Hematopoietic multipotent progenitor cell treated with erythropoietin and hydrocortisone succinate and interleukin-3 and kit ligand, for 15 days (in vitro differentiated cells): ENCODE measurements around the gene SPDEF.

Source experiments
- DNase-seq: peaks from one replicate; pipeline ENCODE4 v3.0.0-alpha.2; 2015; ENCODE audit warnings: low spot score

The SPDEF gene

GRCh38 chr6:34514593-34515472, 41.3 kb downstream of the SPDEF start:
- DNase-seq: no peak

GRCh38 chr6:34514112-34514511, 42.0 kb downstream of the SPDEF start:
- DNase-seq: no peak

DNA sequence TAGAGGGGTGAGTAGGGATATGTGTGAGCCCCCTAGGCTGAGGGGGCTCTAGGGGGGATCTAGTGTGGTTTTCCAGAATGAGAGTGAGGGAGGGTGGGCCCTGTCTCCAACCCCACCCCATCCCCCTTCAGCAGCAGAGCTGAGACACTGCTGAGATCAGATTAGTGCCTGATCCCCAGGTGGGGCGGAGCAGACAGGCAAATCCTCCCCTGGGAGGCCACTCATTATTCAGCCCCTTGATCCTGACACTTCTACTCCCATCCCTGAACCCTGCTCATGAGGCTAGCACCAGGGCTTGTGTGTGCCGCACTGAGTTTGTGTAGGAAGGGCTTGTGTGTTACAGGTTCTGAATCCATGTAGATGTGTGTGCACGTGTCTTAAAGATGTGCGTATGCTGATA, 42.5 kb downstream of the SPDEF start:
- DNase-seq: no peak

- no peak for DNase-seq
Observed at GRCh38 chr6:34512738-34513115, 43.4 kb downstream of the SPDEF start.

GRCh38 chr6:34511915-34512737, 44.0 kb downstream of the SPDEF start:
- DNase-seq: no peak

GRCh38 chr6:34511214-34511914, 44.8 kb downstream of the SPDEF start:
- DNase-seq: no peak

- DNase-seq: no peak
Observed at GRCh38 chr6:34510299-34510698, 45.8 kb downstream of the SPDEF start.

- no peak for DNase-seq
Observed at GRCh38 chr6:34509782-34510181, 46.3 kb downstream of the SPDEF start.

DNA sequence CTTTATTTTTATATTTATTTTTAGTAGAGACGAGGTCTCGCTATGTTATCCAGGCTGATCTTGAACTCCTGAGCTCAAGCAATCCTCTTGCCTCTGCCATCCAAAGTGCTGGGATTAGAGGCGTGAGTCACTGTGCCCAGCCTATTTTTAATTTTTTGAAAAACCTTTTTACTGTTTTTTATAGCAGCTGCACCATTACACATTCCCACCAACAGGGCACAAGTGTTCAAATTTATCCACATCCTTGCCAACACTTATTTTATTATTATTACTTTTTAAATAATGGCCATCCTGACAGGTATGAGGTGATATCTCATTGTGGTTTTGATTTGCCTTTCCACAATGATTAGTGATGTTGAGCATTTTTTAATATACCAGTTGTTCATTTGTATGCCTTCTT, 47.7 kb downstream of the SPDEF start:
- no peak for DNase-seq

DNA sequence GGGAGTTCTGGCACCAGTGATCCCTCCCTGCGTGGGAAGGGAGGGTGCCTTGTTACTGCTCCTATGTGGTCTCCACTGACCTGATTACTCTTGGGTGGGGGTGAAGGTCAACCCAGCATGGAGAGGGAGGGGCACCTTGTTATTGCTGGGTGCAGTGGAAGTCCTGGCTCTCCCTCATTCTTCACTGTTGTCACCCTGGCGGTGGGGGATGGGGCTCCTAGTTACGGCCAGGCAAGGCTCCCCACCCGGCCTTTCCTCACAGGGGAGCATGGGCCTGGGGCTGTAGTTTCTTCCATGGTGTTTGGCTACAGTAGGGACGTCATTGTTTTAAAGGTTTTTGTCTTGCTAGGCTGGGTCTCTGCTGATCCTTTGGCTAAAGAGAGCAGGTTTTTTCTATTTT, 49.4 kb downstream of the SPDEF start:
- no peak for DNase-seq

GRCh38 chr6:34497411-34497810, 58.7 kb downstream of the SPDEF start:
- DNase-seq: no peak

DNA sequence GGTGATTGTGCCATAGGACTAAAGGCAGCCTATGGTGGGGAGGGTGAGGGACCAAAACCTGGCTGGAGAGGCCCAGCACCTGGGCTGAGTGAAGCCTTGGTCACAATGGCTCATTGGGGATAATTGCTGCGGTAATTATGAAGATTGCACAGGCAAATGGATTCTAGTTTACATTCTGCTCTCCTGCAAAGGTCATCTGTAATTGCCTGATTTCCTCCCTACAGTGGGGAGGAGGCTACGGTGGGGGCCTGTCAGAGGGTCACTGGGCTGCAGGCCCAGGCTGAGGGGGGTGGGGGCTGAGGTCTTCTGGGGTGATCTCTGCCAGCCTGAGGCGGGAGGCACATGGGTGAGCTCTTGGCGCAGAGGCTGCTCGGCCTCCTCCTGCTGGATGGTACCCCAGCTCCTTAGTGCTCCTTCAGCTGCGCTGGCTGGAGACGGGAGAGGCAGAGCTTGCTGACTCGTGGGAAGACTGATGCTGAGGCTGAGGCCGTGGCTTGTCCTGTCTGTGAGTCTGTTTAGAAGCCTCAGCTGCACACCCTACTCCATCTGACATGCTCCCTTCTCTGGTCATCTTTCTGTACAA, 59.9 kb downstream of the SPDEF start:
- DNase-seq: no peak

DNA sequence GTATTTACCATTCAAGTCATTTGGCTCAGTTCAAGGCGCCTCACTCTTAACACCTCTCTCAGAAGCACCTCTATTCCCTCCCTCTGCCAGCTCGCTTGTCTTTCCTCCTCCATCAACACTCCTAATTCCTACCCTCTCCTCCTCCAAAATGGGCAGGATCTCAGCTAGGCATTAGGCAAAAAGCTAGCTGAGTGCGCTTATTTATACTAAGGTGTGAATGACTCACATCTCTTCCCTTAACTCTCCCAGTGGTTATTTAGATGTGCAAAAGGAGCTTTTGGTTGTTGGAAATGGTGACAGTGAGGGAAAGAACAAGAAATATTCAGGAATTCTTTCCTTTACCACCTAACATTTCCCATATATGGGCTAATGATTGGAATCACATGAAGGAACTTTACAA, 61.2 kb downstream of the SPDEF start:
- no peak for DNase-seq

DNA sequence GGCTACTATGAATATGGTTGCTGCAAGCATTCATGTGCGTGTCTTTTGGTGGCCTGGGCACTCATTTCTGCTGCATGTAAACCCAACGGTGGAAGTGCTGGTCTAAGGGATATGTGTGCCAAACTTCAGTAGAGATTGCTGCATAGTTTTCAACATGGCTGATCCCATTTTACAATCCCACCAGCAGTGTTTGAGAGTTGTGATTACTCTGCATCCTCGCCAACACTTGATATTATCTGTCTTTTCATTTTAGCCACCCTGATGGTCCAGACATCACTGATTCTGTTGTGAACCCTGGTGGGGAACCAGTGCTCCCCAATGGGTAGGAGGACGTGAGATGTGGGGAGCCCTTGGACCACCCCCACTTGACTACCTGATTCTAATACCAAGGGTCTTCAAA, 62.8 kb downstream of the SPDEF start:
- no peak for DNase-seq

DNA sequence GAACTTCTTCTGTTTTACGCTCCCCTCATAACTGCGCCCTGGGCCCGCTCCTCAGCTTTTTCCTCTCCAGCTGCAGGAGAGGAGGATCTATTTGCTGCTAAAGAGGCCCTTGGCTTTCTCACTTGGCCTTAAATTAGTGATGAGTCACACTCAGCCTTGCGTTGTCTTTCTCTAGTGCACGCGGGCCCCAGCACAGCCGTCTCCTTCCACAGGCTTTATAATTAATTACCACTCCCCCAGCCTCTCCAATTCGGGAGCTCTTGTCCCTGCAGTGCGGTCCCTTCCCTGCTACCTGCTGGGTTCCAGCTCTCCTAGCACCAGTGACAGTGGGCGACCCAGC, 65.1 kb downstream of the SPDEF start:
- no peak for DNase-seq

DNA sequence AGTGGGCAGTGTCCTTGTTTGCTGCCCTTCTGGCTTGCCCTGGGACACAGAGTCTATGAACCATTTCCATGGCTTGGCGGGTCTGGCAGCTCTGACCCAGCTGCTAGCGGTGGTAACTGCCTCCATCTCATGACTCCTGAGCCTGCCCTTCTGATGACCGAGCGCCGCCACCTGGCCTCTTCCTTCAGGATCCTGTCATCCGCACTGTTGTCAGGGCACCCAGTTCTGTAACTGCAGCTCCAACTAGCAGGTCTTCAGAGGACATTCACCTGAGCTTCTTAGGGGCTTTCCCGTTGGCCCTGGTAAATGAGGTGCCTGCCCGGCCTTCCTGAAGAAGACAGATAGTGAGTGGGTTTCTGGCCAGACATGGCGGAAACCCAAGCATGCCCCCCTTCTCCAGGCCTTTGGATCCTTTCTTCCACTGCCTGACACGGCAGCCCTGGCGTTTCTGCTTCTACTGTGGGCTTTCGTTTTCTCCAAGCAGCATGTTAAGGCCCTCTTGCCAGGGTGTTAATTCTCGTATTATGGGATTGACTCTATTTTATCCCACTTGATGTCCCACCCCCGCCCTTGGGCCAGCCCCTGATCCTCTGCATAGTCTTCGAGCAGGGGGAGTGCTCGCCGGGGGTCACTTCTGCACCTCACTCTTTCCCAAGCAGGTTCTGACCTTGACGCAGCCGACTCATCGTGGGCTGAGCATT, 65.6 kb downstream of the SPDEF start:
- no peak for DNase-seq

DNA sequence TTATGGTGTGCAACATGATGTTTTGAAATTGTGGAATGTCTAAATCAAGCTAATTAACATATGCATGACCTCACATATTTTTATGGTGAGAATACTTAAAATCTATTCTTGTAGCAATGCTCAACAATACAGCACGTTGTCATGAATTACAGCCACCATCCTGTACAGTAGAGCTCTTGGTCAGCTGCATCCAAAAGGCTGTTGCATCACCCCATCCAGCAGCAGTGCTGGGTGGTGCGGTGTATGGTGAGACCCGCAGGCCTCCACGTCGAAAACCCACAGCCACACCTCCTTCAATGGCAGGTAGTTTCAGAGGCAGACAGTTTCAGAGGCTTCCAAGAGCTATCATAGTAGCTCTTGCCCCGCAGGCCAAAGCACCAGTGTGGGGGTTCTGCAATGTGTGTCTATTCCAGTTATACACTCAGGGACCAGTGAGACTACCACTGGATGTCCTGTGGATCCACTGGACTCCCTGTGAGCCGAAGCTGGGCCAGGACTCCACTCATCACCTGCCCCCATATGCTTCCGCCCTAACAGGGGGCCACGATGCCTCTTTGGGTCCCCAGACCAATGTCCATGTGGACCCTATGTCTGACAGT, 66.8 kb downstream of the SPDEF start:
- no peak for DNase-seq
